ENCODE data around the gene SELENON.

GRCh38 chr1:25848531-25848930 is 48.5 kb downstream of the SELENON start:
- no peak for TF ChIP-seq SIN3A (IDR thresholded peaks at IDR 0.05; ENCODE audit: borderline replicate concordance, low read depth, low read length)
- no peak for TF ChIP-seq EZH2phosphoT487 (IDR thresholded peaks at IDR 0.05; ENCODE audit: borderline replicate concordance, low read depth)
- no peak for TF ChIP-seq CTCF (IDR thresholded peaks at IDR 0.05)
- TF ChIP-seq, protein P1, sequence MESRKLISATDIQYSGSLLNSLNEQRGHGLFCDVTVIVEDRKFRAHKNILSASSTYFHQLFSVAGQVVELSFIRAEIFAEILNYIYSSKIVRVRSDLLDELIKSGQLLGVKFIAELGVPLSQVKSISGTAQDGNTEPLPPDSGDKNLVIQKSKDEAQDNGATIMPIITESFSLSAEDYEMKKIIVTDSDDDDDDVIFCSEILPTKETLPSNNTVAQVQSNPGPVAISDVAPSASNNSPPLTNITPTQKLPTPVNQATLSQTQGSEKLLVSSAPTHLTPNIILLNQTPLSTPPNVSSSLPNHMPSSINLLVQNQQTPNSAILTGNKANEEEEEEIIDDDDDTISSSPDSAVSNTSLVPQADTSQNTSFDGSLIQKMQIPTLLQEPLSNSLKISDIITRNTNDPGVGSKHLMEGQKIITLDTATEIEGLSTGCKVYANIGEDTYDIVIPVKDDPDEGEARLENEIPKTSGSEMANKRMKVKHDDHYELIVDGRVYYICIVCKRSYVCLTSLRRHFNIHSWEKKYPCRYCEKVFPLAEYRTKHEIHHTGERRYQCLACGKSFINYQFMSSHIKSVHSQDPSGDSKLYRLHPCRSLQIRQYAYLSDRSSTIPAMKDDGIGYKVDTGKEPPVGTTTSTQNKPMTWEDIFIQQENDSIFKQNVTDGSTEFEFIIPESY (IDR thresholded peaks at IDR 0.05; ENCODE audit: borderline replicate concordance, low read depth), result no peak

Measured in SK-N-SH (cell line).